HG02870 (cell line): ENCODE data around the gene ATXN10.

Experiments used
- ATAC-seq: cut with Tn5 transposase; IDR thresholded peaks from one replicate; pipeline ENCODE4 v1.9.1; 2021; ENCODE audit warnings: mild to moderate bottlenecking, moderate library complexity; ENCODE audit not compliant: unreplicated experiment

ATXN10 gene

DNA sequence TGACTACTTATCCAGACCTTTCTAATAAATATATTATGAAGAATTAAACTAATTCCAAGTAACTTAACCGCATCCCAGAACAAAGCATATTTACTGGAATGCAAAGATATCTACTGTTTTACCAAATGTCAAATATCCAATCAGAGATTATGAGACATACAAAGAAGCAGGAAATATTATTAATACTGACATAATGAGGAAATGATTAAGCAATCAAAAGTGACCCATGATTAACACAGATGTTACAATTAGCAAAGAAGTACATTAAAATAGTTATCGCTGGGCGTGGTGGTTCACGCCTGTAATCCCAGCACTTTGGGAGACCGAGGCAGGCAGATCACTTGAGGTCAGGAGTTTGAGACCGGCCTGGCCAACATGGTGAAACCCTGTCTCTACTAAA, 200.1 kb downstream of the ATXN10 start:
- no peak for ATAC-seq

GRCh38 chr22:45872659-45873263, 201.1 kb downstream of the ATXN10 start:
- no peak for ATAC-seq

- ATAC-seq, result no peak
These were observed 204.8 kb downstream of the ATXN10 start for GRCh38 chr22:45876136-45877035.

DNA sequence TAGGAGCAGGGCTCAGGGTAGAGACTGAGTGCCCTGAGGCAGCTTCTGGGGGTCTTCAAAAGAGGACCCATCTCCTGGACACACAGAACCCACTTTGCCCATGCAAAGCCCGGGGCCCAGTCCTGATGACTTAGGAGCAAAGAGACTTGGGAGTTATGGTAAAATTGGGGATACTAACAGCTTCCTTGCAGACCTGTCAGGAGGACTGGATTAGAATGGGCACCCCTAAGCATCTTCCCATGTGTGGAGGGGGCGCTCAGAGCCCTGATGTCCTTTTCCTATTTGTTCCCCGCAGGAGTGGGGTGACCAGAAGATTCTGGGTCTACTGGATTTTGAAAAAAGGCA, 205.4 kb downstream of the ATXN10 start:
- no peak for ATAC-seq

DNA sequence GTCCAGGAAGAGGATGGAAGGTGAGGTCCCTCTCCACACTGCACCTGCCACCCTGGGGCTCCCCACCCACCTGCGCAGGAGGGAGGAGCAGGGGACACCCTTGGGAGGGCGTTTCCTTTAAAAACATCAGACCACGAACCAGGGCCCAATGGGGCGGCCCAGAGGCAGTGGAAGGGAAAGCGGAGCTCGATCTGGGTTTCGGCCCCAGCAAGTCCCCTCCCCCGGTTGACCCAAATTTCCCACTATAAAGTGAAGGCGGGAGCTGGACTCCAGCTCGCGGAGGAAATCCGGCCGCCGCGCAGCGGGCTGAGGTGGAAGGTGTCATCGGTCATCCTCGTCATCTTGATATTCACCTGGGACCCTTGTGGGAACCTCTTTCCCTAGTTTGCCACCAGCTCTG, 206.0 kb downstream of the ATXN10 start:
- ATAC-seq, result no peak

- no peak for ATAC-seq
These were observed 206.6 kb downstream of the ATXN10 start for GRCh38 chr22:45878051-45878781.

DNA sequence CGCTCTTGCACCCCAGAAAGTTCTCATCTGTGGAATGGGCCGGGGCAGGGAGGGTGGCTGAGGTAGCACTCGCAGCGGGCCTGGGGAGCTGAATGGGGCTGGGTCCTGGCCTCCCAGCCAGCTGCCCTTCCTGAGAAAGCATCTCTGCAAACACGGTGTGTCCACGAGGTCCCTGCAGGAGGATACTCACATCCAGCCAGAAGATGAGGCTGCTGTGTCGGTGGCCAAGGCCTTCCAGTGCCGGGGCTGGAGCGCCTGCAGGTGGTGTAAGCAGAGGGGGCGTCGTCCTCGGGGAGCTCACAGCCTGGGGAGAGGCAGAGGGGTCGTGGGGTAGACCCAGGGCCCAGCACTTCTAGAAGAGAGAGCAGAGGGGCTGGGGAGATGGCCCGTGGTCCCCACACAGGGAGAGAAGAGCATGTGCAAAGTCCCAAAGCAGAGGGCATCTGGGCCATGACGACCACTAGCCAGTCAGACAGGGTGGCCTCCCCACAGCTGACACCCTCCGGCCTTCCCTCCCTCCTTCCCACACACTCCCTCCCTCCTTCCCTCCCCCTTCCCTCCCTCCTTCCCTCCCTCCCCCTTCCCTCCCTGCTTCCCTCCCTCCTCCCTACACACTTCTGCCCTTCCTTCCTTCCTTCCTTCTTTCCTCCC, 207.4 kb downstream of the ATXN10 start:
- ATAC-seq, result no peak

DNA sequence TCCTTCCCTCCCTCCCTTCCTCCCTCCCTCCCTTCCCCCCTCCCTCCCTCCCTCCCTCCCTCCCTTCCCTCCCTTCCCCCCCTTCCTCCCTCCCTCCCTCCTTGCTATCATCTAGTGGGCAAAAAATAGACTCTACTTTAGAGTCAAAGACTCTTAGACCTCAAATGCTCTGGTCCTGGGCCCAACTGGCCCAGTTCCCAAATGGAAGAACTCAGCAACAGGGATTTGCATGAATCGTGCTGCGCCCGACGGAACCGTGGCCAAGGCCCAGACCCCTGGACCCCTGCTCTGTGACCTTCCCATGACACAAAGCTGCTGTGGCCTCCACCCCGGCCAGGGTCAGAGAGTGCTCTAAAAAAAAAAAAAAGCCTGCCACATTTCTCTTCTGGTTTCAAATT, 207.9 kb downstream of the ATXN10 start:
- ATAC-seq, result no peak

DNA sequence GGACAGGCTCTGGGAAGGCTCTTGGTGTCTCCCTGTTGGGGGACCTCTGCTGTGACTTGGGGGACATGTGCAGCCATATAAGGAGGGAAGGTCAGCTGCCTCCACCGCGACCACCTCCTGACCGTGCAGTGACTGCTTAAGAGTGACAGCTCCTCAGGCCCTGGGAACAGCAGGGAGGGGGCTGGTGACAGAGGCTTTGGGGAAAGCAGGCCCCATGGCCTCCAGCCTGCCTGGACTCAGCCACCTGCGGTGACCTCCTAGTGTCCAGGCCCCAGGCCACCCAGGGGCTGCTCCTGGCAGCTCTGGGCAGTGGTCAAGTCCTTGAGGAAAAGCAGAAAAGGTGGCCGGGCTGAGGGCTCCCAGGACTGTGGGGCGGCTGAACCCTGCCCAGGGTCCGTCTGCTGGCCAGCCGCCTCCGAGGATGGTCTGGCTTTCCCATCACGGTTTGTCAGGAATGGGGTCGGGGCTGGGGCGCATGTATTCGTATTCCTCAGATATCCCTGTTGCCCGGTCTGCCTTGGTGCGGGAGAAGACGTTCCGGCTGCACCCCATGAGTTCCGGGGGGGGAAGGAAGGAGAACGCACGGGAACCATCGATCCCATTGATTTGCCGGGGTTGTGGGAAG, 208.6 kb downstream of the ATXN10 start:
- ATAC-seq, result no peak

- no peak for ATAC-seq
These were observed 209.3 kb downstream of the ATXN10 start for GRCh38 chr22:45880716-45881523.

DNA sequence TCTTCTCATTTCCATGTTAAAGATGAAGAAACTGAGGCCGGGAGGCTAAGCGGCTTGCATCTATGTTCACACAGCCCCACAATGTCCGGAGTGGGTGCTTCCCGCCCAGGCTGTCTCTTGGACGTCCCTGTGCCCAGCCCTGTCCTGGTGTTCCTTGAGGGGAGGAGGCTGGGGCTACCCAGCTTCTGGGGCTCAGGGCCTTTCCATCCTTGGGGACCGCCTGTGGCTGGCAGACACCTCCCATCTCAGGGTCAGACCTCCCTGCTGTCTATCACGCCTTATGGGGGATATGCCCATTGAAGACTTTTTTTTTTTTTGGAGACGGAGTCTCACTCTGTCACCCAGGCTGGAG, 209.9 kb downstream of the ATXN10 start:
- no peak for ATAC-seq

GRCh38 chr22:45882881-45883810, 211.5 kb downstream of the ATXN10 start:
- ATAC-seq, result no peak

DNA sequence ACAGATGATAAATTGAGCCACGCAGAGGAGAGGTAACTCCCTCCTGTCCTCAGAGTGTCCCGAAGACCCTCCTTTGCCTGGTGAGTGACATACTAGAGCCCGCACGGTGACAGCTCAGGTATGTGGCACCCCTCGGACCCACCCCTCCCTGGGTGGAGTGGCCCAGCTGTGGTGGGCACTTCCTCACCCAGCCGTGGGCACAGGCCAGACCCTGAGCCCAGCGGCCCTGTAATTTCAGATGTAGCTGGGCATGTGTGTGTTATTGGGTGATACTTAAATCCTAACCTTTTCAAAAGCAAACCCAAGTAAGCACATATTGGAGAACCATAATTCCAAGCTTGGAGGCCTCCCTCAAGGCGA, 212.2 kb downstream of the ATXN10 start:
- ATAC-seq, result no peak

DNA sequence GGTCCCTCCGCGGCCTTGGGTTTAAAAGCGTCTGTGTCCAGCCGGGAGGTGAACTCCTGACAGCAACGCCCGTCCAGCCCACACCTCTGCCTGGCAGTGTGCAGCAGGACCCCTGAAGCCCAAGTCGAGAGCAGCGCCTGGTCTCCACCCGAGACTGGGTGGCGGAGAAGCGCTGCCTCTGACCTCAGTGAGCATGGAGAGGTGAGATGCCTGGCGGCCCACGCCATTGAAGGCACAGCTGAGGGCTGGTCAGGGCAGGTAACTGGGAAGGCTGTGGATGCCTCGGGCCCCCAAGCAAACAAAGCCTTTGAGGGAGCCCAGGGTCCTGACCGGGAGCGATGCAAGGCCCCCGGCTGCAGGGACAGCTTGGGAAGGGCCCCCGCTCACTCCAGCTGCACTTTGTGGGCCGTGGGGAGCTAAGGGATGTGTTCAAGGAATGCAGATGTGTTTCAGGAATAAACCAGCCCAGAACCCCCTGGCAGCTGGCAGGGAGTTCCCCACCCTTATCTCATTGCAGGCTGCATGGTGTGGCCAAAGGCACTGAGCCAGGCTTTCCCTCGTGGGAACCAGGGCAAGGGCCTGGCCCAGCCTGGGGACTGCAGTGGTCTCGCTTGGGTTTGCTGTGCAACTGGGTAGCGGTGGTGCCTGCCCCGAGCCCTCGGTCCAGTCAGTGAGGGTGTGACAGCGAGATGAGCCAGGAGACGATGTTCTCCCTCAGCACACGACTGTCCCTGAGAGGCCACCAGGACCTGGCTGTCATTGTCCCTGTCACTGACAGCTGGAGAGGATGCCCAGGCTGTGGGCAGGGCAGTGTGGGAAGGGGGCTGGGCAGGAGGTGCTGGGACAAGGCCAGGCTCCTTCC, 212.8 kb downstream of the ATXN10 start:
- no peak for ATAC-seq

GRCh38 chr22:45885171-45885840, 213.7 kb downstream of the ATXN10 start:
- ATAC-seq, result no peak

DNA sequence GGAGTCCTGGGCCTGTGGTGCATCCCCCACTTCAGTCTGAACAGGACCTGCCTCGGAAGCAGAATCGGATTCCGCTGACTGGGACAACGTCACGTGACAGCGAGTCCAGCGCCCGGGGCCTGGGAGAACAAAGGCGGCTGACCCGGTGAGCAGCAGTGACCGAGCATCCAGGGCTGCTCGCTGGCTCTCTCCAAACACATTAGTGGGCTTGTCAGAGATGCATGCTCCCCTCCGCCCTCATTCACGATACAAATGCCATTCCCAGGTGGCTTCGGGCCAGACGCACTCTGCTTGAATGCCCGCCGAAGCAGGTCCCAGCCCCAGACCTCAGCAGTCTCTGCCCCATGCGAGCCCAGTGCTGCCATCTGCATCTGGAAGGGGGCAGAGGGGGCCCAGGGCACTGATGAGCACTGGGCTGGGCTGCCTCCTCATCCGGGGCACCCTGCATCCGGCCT, 214.3 kb downstream of the ATXN10 start:
- ATAC-seq, result no peak

GRCh38 chr22:45886540-45886939, 214.9 kb downstream of the ATXN10 start:
- ATAC-seq, result no peak
